HUES64 (cell line): ENCODE results near the gene BDH1.
"Not testable (repeated sequence)": the region's sequence is repeated elsewhere in the genome, so short reads cannot be mapped to it uniquely, and the experiment has no call there.

ENCODE experiments used
- H3K27ac ChIP-seq: 2 replicates; pipeline ENCODE4 v1.7.0; 2013; ENCODE audit warnings: low read depth, low read length, inconsistent platforms
- H3K27me3 ChIP-seq: 2 replicates; pipeline ENCODE4 v1.6.1; 2013; ENCODE audit warnings: mild to moderate bottlenecking, low read length; ENCODE audit not compliant: insufficient read depth
- H3K36me3 ChIP-seq: 2 replicates; pipeline ENCODE4 v1.6.1; 2013; ENCODE audit warnings: mild to moderate bottlenecking, low read length; ENCODE audit not compliant: insufficient read depth
- H3K4me1 ChIP-seq: 2 replicates; pipeline ENCODE4 v1.6.1; 2013; ENCODE audit warnings: mild to moderate bottlenecking, low read length, moderate library complexity; ENCODE audit not compliant: insufficient read depth
- H3K4me3 ChIP-seq: 2 replicates; pipeline ENCODE4 v1.5.1; 2013; ENCODE audit warnings: mild to moderate bottlenecking, low read length, moderate library complexity
- H3K9ac ChIP-seq: 2 replicates; pipeline ENCODE4 v1.6.1; 2013; ENCODE audit warnings: mild to moderate bottlenecking, low read depth, low read length
- H3K9me3 ChIP-seq: 2 replicates; pipeline ENCODE4 v1.6.1; 2013; ENCODE audit warnings: low read depth, low read length; ENCODE audit not compliant: insufficient read depth
- WGBS: fragments of 150-250, 120-280 bp; methylation state at CpG from one replicate; pipeline ENCODE4 v1.1.7; 2013; ENCODE audit warnings: missing lambda C conversion rate; 5-methylcytosine and 5-hydroxymethylcytosine counted together

Gene BDH1

DNA sequence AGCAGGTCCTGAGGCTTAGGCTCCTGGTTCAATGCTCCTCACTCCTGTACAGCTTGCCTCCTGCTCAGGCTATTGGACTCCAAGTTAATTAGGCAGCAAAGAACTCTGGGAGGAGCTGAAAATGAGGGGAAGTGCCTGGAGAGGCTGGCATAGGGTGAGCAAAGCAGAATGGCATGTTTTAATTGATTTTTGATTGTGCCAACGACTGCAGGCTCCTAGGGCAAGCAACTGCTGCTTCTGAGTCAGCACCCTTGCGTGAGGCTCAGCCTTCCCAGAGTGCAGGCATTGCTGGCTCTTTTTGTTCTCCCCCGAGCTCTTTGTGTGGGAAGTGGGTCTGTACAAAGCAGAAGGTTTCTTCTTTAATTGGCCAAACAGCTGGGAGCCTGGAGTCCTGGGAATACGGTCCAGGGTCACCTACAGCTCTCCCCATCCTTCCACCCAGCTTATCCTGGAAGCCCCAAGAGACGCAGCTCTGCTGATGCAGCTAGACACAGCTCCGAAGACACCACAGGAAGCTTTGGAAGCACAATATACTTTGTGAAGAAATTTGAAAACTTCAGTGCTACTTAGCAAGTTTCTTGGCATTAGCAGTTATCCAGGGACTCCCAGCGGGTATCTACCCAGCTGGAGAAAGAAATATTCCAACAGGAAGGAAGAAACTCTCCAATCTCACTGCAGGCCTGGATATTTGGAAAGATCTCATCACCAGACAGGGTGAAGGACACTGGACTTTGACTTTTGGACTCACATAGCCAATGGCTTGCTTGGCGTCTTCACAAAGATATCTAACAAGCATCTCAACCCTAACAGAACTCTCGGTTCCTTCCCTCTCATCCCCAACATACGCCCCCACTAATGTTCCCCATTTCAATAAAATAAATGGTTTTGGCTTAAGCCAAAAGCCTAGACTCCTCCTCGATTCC lies 76.8 kb downstream of the BDH1 start:
- Histone ChIP-seq H3K9me3 (no peaks in the 10 kb centered on the region), H3K27ac (no peak overlapping the region), H3K4me1 (peaks cover 27% of the 10 kb centered on the region), H3K36me3 (no peaks in the 10 kb centered on the region), H3K27me3 (no peaks in the 10 kb centered on the region), H3K9ac (no peak overlapping the region), H3K4me3 (no peak overlapping the region)
- WGBS: 81% methylated on average over 11 of the region's 11 CpGs

DNA sequence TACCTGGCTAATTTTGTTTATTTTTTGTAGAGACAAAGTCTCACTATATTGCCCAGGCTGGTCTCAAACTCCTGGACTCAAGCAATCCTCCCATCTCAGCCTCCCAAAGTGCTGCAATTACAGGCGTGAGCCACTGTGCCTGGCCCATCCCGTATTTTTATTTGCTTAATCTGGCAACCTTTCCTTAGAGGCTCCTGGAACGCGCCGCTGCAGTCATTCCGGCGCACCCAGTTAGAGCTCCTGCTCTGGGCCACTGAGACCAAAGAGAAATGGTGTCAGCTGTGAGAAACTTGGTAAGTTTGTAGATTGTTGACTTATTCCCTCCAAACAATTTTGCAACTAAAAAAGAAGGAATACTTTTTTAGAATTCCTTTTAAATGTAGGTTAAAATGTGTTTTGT lies 78.0 kb downstream of the BDH1 start:
- not testable (repeated sequence) for H3K9me3 ChIP-seq, H3K9ac ChIP-seq, H3K27ac ChIP-seq, H3K4me3 ChIP-seq, H3K36me3 ChIP-seq, H3K27me3 ChIP-seq
- peaks cover 24% of the 10 kb centered on the region for H3K4me1 ChIP-seq
- WGBS: 93% methylated on average over 7 of the region's 7 CpGs

DNA sequence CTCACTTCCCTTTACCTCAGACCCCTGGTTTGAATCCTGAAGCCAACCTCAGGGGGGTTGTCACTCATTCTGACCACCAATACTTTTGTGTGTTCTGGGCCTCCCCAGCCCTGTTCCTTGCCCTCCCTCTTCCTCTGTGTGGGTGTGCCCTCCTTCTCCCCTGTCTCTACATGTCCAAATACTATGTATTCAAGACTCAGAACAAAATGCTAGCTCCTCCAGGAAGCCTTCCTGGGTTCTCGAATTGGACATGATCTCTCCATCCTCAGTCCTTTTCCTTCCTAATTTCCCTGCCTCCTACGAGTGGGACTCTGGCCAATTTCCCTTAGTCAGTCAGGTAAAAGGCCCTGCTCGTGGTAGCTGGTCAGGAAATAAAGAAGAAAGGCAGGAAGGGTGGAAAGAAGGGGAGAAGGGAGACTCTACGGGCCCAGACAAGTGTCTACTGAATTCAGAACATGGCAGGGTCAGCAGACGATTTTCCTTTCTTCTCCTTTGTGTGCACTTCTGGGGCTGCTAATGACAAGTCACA lies 79.7 kb downstream of the BDH1 start:
- Histone ChIP-seq H3K9me3 (no peaks in the 10 kb centered on the region), H3K4me3 (no peak overlapping the region), H3K9ac (no peak overlapping the region), H3K27me3 (no peaks in the 10 kb centered on the region), H3K27ac (no peak overlapping the region), H3K4me1 (peaks cover 12% of the 10 kb centered on the region), H3K36me3 (no peaks in the 10 kb centered on the region)
- 84% methylated on average over 5 of the region's 5 CpGs for WGBS

DNA sequence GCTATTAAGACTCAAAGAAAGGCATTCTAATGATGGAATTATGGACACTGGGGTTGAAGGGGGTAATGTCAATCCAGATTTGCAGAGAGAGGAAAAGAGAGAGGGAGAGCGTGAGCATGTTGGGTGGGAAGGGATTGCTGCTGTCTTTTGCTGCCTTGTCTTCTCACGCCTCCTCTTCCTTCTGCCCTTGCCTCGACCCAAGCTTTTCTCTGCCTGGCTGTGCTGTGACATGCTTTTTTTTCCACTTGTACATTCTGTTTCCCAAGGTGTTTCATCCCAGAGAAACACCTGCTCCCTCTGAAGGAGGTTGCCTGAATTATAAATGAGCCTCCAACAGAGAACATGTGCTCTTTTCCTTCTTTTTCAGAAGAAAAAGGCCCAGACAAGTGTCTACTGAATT lies 80.3 kb downstream of the BDH1 start:
- 87% methylated on average over 3 of the region's 3 CpGs for WGBS
- Histone ChIP-seq H3K9ac (no peak overlapping the region), H3K27me3 (no peaks in the 10 kb centered on the region), H3K36me3 (no peaks in the 10 kb centered on the region), H3K27ac (no peak overlapping the region), H3K9me3 (no peaks in the 10 kb centered on the region), H3K4me1 (peaks cover 16% of the 10 kb centered on the region), H3K4me3 (no peak overlapping the region)

DNA sequence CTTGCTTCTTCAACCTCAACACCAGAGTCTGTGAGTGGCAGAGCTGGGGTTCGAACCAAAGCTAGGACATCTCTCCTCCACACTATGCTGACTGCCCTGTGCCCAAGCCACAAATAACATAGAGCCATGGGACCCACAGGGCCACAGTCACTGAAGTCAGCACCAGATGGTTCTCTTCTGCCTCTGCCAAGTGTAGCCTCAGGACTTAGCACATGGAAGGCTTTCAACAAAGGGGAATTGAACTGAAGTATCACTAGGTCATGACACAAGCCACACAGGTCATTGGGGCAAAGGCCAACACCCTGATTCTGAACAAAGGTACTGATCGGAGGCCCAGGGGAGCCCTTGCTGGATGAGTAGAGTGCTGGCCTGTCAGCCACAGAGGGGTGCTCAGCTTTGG lies 83.6 kb downstream of the BDH1 start:
- Histone ChIP-seq H3K36me3 (no peaks in the 10 kb centered on the region), H3K4me3 (no peak overlapping the region), H3K9me3 (no peaks in the 10 kb centered on the region), H3K9ac (no peak overlapping the region), H3K27ac (no peak overlapping the region), H3K4me1 (peaks cover 26% of the 10 kb centered on the region), H3K27me3 (no peaks in the 10 kb centered on the region)
- 97% methylated on average over 2 of the region's 2 CpGs for WGBS

DNA sequence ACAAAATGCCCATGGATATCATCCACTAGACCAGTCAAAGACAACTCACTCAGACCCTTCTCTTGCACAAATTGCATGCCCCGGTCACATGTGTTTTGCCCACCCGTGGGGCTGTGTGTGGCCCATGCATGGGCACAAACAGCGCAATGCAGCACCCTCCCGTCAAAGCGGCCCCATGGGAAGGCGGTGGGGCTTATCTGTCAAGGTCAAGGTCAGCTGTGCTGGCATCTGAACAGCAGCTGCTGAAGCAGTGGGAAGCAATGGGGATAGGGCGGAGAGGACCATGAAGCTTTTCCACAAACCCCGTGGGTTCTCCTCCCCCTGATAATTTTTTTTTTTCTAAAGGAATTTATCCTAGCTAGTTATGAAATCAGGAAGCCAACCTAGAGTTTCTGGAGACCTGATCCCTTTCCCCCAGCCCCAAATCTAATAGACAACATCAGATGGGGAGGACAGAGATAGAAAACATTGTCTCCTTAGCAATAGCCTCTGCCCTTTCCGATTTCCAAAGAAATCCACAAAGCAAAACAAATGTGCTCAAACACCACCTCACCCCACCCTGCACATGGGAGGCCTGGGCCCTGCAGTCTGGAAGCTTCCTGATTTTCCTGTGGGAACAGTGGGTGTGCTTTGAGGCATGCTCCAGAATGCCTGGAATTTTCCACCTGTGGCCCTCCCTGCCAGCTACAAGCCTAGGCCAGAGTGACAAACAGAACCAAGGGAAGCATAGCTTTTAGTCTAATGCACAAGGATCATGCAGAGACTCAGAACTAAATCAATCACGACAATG lies 84.4 kb downstream of the BDH1 start:
- Histone ChIP-seq H3K27ac (no peak overlapping the region), H3K9ac (no peak overlapping the region)
- 91% methylated on average over 10 of the region's 10 CpGs for WGBS

DNA sequence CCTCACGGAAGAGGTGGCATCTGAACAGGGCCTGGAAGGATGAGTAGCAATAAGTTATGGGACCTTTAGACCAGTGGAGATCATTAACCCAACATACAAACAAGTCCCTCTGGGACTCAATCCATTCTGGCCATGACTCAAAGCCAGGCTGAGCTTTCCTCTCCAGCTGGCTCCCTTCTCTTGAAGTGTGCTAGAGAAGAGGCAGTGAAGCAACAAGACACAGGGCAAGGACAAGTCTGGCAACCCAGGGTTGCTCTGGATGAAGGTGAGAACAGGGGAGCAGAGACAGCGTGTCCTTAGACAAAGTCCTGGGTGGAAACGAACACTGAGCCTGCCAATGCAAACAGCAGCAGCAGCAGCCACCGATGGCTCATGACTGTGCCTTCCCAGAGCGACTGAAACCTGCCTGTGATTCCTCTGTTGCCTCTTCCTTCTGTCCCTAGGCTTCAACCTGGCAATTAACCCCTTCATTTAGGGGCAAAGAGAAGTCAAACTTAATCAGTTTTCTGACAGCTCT lies 86.8 kb downstream of the BDH1 start:
- 75% methylated on average over 5 of the region's 5 CpGs for WGBS
- Histone ChIP-seq H3K27me3 (no peaks in the 10 kb centered on the region), H3K27ac (no peak overlapping the region), H3K4me1 (peaks cover 46% of the 10 kb centered on the region), H3K4me3 (no peak overlapping the region), H3K9me3 (no peaks in the 10 kb centered on the region), H3K9ac (no peak overlapping the region), H3K36me3 (no peaks in the 10 kb centered on the region)

More for the DNA sequence above, 84.4 kb downstream of the BDH1 start:
- Histone ChIP-seq H3K4me3 (no peak overlapping the region), H3K27me3 (no peaks in the 10 kb centered on the region), H3K4me1 (peaks cover 34% of the 10 kb centered on the region), H3K36me3 (no peaks in the 10 kb centered on the region), H3K9me3 (no peaks in the 10 kb centered on the region)

DNA sequence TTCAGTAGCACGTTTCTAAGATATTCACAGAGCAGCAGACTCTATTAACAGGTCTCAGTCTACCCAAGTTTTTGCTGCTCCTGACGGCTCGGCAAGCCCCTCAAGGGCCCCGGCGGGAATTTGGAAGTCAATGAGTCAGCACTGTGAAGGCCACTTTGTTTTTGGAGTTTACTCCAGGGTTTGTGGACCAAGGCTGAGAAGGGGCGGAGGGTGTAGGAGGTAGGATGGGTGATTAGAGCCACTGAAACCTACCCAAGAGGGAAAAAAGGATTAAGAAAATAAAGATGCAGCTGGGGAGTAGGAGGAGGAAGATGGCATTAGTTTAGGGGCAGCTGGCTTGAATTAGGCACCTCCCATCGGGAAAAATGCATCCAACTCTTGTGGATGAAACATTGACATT lies 87.6 kb downstream of the BDH1 start:
- no peaks in the 10 kb centered on the region for H3K27me3 ChIP-seq
- H3K9ac ChIP-seq: no peak overlapping the region
- no peak overlapping the region for H3K4me3 ChIP-seq
- H3K27ac ChIP-seq: no peak overlapping the region
- H3K9me3 ChIP-seq: no peaks in the 10 kb centered on the region
- peaks cover 46% of the 10 kb centered on the region for H3K4me1 ChIP-seq
- no peaks in the 10 kb centered on the region for H3K36me3 ChIP-seq
- WGBS: 72% methylated on average over 7 of the region's 7 CpGs

DNA sequence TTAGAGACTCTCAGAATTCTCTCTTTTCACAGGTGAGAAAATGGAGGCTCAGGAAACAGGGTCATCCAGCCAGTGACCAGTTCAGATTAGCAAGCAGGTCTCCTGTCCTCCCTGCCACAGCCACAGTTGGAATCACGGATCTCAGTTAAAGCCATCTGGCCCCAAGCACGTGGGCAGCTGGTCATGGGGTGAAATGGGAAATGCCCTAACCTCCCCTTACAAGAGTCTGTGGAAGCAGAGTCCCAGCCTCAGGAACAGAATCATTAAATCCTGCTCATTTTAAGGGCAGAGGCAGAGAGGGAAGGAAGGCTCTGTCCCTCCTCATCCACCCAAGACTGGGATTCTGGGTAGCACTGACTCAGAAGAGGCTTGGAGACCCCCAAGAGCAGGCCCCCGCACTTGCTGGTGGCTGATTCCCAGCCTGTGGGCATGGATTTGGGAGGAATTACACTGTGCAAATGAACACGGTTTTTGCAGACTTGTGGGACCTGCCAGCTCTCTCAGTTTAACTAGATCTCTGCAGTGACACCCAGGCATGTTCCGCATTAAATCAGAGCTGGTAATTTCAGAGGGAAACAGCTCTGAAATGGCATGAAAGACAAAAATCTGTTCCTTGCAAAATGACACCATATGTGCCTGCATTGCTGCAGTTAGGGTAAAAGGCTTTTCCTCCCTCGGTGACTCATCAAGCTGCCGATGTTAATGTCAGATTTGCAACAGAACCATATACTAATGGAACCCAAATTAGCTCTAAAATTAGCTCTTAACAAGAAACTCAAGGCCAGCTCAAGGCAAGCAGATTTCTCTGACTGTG lies 89.0 kb downstream of the BDH1 start:
- Histone ChIP-seq H3K9ac (no peak overlapping the region), H3K27ac (peak overlapping the region; percentile 8; the same call in 1 of the 2 replicates), H3K27me3 (no peaks in the 10 kb centered on the region), H3K4me1 (peaks cover 46% of the 10 kb centered on the region), H3K9me3 (no peaks in the 10 kb centered on the region), H3K4me3 (no peak overlapping the region; the same call in 1 of the 2 replicates), H3K36me3 (no peaks in the 10 kb centered on the region)
- 50% methylated on average over 7 of the region's 7 CpGs for WGBS

DNA sequence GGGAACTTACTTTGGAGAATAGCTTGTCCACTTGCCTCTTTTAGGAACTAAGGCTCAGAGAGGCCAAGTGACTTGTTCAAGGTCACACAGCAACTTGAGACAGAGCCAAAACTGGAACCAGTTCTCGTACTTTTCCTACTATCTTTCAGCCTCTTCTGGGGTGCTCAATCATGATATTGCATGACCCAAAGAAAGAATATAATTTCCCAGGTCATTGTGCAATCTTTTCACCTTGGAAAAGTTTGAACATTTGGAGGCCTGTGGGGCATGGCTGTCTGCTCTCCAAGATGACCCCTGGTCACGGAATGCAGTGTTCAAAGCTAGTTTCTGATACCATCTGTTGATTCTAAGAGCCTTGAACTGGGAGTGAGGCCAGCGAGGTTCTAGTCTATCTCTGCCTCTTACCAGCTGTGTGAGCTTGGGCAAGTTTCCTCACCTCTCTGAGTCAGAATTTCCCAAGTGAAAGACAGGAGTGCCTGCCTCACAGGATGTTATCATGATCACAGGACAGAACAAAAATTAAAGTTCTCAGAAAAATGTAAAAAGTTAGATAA lies 89.7 kb downstream of the BDH1 start:
- Histone ChIP-seq H3K36me3 (no peaks in the 10 kb centered on the region), H3K4me3 (no peak overlapping the region), H3K9ac (no peak overlapping the region), H3K9me3 (no peaks in the 10 kb centered on the region), H3K4me1 (peaks cover 42% of the 10 kb centered on the region), H3K27me3 (no peaks in the 10 kb centered on the region), H3K27ac (no peak overlapping the region)
- 93% methylated on average over 3 of the region's 3 CpGs for WGBS
